H1 (cell line): ENCODE data around the gene COPS7A.

Experiments
- CTCF ChIP-seq, 3 experiments: IDR thresholded peaks; 1 replicate in 2 of 3; 2 replicates in 1 of 3; pipeline versions ENCODE4 v1.5.1 to v1.6.1; 2011; ENCODE audit warnings: low read length in 3 of 3, mild to moderate bottlenecking in 3 of 3, inconsistent platforms in 2 of 3, low read depth in 1 of 3, moderate library complexity in 1 of 3; ENCODE audit not compliant: insufficient read depth in 1 of 3; ENCODE audit errors: control extremely low read depth in 1 of 3
- EGR1 ChIP-seq: IDR thresholded peaks from 2 replicates; pipeline ENCODE4 v1.6.1; 2011; ENCODE audit warnings: low read depth, low read length, borderline replicate concordance
- KDM1A ChIP-seq: fragments of 200-600, 300-600 bp; sonication (generic); IDR thresholded peaks from 2 replicates; pipeline ENCODE4 v1.7.1; 2016; ENCODE audit warnings: mild to moderate bottlenecking, low read length, borderline replicate concordance
- MAX ChIP-seq: IDR thresholded peaks from 2 replicates; pipeline ENCODE4 v1.6.1; 2012; ENCODE audit warnings: inconsistent platforms
- RFX5 ChIP-seq: IDR thresholded peaks from 2 replicates; pipeline ENCODE4 v1.6.1; 2011; ENCODE audit warnings: low read depth, low read length, improper control_type of control experiment, borderline replicate concordance
- SUZ12 ChIP-seq: fragments of 200-600 bp; sonication (generic); IDR thresholded peaks from 2 replicates; pipeline ENCODE4 v1.6.1; 2012; ENCODE audit warnings: mild to moderate bottlenecking, inconsistent platforms, low read length, moderate library complexity, mixed read lengths

GRCh38 chr12:6775185-6776174, 51.6 kb downstream of the COPS7A start:
- TF ChIP-seq RFX5 (no peak), EGR1 (no peak), CTCF (IDR thresholded peaks at IDR 0.05; ENCODE audit: control extremely low read depth in 1 of 3, insufficient read depth in 1 of 3, low read depth in 1 of 3, low read length in 3 of 3) (no peak), SUZ12 (no peak), MAX (no peak), KDM1A (no peak)
